Inferior parietal cortex (tissue), 1 donor: ENCODE measurements around the gene ELN.
A peak's percentile ranks its signal among the peaks of the same experiment; 100 is the strongest.
"Not testable (repeated sequence)": the region's sequence is repeated elsewhere in the genome, so short reads cannot be mapped to it uniquely, and the experiment has no call there.

Experiments used
- DNase-seq: peaks from one replicate; pipeline ENCODE4 v3.0.0-alpha.2; 2016; ENCODE audit errors: extremely low spot score

The ELN gene

DNA sequence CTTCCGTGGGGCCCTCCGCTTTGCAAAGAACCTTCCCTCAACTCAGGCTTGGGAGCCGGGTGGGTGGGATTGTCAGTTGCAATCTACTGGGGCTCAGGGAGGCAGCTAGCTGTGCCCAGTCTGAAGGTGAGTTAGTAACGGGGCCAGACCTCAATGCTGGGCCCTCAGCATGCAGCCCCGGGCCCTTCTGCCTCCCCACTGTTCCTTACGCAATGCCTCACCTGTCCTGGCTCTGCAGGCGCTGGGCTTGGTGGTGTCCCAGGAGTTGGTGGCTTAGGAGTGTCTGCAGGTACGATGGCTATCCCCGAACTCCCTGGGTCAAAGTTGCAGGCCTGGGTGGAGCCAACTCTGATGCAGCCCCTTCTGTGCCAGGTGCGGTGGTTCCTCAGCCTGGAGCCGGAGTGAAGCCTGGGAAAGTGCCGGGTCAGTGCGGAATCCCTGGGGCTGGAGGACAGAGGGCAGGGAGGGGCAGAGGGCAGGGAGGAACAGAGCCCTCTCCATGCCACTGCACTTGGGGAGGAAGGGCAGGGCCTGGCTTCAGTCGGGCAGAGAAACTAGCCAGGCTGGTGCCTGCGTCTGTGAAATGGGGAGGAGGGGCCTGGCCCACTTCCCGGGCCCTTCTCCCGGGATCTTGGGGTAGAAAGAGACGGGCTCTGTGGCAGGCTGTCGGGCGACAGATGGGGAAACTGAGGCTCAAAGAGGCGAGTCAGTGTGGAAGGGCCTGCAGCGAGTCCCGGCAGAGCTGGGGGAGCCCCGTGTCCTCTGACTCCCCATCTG, 15.0 kb downstream of the ELN start:
- no peak for DNase-seq

DNA sequence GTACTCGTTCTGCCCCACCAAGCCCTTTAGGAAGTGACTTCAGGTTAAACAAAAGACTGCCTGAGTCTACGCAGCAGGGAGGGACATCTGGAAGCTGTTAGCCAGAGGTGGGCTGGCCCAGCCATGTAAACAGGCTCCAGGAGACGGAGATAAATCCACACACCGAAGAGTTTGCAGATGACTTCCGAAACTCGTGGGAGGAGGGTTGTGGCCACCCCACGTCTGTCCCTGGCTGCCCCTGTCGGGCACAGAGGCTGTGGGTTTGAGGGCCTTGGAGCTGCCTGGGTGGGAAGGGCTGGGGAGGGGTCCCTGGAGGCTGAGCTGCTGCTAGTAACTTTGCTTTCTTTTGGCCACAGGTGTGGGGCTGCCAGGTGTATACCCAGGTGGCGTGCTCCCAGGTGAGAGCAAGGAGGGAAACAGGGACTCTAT, 15.6 kb downstream of the ELN start:
- DNase-seq = no peak

DNA sequence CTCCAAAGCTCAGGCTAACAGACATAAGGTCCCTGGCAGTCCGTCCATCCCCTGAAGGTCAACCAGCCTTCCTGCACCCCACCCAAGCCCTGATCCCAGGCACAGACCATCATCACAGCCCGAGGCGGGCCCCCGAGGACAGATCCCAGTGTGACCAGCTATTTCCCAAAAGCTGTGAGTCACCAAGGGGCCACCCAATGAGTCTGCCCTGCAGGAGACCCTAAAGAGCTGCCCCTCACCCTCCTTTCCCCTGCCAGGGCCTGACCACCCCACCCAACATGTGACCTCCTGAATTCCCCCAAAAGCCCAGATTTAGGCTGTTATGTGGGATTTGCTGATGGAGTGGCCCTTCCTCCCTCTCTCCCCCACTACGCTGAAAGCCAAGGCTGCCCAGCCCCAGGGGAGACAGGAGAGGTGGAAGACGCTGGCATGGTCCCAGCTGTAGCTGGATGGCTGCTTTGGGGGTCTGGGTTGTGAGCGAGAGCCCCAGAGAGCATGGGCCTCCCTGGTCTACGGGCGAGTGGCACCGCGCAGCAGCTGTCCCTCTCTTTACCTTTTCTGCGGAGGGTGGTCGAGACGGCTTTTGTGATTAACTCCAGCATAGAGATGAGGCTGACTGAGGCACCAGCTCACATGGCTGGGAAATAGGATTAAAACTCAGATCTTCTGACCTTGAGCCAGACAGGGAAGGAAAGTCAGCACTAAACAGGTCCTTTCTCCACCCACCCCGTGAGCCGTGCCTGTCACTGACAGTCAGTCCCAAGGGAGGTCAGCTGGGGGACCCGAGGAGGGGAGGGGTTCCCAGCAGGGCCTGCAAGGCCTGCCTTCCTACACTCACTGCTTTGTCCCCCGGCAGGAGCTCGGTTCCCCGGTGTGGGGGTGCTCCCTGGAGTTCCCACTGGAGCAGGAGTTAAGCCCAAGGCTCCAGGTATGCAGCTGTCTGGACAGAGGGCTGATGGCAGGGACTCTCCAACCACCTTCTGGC, 16.7 kb downstream of the ELN start:
- DNase-seq = peak; percentile 54

DNA sequence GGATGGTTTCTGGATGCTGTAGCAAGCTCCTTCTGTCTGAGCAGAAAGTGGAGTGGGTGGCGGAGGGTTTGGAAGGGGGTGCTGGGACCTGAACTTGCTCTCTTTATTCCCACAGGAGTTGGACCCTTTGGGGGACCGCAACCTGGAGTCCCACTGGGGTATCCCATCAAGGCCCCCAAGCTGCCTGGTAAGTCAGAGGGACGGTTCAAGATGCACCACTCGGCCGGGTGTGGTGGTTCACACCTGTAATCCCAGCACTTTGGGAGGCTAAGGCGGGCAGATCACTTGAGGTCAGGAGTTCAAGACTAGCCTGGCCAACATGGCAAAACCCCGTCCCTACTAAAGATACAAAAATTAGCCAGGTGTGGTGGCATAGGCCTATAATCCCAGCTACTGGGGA, 18.6 kb downstream of the ELN start:
- not testable (repeated sequence) for DNase-seq

DNA sequence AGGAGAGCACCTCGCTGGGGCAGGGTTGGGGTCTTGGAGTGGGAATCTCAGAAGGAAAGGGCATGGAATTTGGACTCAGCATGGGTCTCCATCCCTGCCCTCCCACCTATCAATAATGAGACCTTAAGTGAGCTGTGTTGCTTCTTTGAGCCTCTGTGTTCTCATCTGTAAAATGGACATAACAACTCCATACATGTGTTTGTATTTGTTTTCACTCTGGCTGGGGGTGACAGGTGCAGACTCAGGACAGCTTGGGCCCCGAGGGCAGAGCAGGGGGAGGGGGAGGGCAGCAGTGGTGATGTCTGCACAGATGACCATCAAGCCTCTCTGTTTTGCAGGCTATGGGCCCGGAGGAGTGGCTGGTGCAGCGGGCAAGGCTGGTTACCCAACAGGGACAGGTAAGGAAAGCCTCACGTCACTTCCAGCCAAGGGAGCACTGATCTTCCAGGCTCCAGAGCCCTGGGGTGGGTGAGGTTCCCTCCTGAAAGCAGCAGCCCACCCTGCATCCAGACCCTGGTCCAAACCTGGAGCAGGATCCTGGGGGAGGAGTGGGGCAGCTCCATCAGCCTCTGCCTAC, 19.9 kb downstream of the ELN start:
- no peak for DNase-seq

DNA sequence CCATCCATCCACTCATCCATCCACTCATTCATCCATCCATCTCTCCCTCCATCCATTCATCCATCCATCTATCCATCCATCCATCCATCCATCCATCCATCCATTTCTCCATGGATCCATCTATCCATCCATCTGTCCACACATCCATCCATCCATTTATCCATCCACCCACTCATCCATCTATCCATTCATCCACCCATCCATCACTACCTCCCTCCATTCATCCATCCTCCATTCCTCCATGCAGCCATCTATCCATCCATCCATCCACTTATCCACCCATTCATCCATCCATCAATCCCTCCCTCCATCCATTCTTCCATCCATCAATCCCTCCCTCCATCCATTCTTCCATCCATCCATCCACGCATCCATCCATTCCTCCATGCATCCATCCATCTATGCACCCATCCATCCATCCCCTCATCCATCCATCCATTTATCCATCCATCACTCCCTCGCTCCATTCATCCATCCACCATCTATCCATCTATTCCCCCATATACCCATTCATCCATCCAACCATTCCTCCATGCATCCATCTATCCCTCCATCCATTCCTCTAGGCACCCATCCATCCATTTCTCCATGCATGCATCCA, 21.1 kb downstream of the ELN start:
- no peak for DNase-seq

DNA sequence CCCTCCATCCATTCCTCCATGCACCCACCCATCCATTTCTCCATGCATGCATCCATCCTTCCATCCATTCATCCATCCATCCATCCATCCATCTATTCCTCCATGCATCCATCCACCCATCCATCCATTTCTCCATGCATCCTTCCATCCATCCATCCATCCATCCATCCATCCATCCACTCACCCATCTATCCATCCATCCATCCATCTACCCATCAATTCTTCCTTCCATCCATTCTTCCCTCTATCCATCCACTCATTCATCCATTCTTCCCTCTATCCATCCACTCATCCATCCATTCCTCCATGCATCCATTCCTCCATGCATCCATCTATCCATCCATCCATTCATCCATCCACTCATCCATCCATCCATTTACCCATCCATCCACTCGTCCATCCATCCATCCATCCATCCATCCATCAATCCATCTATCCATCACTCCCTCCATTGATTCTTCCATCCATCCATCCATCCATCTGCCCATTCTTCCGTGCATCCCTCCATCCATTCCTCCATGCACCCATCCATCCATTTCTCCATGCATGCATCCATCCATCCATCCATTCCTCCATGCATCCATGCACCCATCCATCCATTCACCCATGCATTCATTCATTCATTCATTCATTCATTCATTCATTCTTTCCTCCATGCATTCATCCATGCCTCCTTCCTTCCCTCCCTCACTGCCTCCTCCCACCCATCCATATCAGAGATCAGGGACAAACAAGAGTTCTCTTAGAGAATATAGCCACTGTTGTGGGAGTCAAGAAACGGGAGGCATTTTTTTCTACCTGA, 22.2 kb downstream of the ELN start:
- no peak for DNase-seq

DNA sequence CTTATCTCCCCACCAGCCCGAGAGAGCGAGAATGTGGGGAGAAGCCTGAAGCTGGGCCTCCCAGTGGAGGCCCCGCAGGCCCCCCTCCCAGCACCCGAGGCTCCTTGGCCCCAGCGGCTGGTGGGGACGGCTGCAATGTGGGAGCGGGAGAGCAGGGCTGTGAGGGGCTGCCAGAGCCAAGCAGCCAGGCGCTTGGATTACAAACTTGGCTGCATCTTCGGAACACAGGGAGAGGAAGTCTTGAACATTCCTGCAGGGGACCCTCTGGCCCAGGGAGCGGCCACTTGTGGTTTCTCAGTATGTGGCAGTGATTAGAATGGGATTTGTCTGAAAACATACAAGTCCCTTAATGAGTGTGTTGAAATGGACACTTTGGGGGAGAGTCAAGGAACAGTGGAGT, 23.2 kb downstream of the ELN start:
- no peak for DNase-seq

DNA sequence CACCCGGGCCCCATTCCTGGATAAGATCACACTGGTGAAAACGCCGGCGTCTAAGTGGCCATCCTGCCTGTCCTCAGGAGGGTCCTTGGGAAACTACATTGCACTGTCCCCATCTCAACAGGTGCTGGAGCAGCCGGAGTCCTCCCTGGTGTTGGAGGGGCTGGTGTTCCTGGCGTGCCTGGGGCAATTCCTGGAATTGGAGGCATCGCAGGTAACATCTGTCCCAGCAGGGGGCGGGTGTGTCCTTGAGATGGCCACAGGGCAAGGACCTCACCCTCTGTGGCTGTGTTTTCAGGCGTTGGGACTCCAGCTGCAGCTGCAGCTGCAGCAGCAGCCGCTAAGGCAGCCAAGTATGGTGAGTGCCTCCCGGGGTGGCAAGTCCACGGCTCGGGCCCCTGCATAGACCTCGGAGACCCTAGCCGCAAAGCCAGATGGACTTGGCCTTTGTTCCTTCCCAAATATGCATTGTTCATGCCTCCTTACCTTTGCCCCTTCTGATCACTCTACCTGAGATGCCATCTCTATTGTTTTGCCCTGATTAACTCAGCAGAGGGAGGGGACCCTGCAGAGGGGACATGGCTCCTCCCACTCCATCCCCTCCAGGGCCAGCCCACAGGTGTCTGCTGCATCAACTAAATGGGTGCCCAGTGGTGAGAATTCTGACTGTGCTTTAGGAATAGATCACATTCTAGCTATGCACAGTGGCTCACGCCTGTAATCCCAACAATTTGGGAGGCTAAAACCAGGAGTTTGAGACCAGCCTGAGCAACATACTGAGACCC, 23.8 kb downstream of the ELN start:
- DNase-seq = no peak

DNA sequence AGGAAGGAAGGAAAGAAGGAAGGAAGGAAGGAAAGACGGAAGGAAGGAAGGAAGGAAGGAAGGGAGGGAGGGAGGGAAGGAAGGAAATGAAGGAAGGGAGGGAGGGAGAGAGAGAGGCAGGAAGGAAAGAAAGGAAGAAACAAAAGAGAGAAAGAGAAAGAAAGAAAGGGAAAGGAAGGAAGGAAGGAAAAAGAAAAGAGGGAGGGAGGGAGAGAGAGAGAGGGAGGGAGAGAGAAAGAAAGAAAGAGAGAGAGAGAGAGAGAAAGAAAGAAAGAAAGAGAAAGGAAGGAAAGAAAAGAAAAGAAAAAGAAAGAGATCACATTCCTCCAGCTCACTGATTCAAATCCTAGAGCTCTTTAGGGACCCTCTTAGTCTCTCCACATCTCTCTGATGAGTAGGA, 24.7 kb downstream of the ELN start:
- no peak for DNase-seq

DNA sequence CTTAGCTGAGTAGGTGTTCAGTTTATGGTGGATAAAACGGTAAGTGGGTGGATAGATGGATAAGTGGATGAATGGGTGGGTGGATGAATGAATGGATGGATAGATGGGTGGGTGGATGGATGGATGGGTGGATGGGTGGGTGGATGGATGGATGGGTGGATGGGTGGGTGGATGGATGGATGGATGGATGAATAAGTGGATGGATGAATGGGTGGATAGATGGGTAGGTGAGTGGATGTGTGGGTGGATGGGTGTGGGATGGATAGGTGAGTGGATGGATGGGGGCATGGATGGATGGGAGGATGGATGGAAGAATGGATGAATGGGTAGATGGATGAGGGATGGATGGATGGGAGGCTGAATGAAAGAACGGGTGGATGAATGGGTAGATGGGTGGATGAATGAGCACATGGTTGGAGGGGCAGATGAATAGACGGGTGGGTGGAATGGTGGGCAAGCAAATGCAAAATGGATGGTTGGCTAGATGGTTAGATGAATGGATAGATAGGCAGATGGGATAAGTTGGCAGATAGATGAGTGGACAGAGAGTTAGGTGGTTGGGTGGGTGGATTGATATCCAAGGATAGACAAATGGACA, 25.7 kb downstream of the ELN start:
- no peak for DNase-seq

DNA sequence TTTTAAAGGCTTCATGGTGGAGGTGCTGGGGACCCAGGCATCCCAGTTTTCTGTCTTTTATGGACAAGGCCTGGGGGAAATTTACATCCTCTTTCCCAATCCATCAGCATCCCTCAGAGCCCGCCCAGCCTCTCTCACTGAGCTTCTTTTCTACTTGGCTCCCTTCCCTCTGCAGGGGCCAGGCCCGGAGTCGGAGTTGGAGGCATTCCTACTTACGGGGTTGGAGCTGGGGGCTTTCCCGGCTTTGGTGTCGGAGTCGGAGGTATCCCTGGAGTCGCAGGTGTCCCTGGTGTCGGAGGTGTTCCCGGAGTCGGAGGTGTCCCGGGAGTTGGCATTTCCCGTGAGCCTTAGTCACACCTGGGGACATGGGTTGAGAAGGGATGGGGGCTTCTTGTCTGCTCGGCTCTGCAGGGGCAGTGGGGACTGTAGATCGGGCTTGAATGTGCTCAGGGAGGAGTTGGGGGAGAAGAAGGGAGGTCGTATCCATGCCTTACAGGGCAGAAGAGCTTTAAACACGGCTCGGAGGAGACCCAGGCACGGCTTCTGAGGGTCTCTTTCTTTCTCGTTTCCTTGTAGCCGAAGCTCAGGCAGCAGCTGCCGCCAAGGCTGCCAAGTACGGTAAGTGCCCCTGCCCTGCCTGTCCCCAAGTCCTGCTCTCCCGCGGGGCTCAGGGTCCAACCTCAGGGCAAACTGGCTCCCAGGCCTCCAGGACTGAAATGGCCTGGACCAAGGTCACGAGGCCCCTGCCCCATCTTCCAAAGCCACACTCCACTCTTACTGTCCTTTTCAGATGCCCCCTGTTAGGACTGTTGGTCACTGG, 28.3 kb downstream of the ELN start:
- DNase-seq = no peak

DNA sequence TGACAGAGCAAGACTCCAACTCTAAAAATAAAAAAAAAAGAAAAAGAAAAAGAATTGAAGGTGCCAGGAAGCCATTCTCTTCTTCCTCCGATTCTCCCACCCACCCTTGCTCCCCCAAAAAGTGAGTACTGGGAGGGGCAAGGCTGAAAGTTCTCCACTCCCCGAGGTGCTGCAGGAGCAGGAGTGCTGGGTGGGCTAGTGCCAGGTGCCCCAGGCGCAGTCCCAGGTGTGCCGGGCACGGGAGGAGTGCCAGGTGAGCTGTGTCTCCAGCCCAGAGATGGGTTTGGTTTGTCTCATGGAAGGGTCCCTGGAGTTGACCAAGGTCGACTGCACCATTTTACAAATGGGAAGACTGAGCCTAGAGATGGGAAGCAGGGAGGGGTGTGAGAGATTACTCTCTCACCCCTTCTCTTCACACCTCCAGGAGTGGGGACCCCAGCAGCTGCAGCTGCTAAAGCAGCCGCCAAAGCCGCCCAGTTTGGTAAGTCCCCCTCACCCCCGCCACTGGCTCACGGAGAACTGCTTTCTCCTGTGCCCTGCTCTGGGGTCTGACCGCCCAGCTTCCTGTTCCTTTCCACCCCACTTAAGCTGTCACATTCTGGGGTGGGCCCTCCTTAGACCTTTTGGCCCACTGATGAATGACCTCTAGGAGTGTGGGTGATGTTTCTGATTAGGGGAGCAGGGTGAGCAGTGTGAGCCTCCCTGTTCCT, 29.4 kb downstream of the ELN start:
- DNase-seq = no peak

DNA sequence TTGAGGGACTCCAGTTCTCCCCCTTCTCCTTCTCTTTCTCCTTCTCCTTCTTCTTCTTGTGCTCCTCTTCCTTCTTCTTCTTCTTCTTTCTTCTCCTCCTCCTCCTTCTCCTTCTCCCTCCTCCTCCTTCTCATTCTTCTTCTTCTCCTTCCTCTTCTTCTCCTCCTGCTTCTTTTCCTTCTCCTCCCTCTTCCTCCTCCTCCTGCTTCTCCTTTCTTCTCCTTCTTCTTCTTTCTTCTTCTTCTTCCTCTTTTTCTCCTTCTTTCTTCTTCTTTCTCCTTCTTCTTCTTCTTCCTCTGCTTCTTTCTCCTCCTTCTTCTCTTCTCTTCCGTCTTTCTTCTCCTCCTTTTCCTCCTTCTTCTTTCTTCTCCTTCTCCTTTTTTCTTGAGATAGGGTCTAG, 30.0 kb downstream of the ELN start:
- DNase-seq = no peak

DNA sequence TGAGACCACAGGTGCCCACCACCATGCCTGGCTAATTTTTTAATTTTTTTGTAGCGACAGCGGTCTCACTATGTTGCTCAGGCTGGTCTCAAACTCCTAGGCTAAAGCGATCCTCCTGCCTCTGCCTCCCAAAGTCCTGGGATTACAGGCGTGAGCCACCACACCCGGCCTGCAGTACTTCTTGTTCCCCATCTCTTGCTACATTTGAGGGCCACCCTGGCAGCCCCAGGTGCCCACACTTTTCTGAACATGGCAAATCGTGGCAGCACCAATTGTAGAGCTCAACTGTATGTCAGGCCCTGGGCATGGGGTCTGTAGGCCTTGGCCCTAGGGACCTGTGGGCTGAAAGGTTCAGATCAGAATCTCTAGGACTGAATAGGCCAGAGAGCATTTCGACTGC, 30.5 kb downstream of the ELN start:
- no peak for DNase-seq

DNA sequence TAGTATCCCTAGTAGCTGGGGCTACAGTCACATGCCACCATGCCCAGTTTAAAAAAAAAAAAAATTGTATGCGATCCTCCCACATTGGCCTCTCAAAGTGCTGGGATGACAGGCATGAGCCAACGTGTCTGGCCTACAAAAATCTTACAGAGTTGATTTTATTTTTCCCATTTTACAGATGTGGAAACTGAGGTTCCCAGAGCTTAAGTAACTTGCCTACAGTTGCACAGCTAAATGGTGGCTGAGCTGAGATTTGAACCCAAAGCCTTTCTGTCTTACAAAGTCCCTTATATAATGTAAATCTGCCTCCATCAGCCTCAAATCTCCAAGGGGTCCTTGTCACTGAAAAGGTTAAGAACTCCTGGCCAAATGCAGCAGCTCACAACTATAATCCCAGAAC, 31.1 kb downstream of the ELN start:
- no peak for DNase-seq

DNA sequence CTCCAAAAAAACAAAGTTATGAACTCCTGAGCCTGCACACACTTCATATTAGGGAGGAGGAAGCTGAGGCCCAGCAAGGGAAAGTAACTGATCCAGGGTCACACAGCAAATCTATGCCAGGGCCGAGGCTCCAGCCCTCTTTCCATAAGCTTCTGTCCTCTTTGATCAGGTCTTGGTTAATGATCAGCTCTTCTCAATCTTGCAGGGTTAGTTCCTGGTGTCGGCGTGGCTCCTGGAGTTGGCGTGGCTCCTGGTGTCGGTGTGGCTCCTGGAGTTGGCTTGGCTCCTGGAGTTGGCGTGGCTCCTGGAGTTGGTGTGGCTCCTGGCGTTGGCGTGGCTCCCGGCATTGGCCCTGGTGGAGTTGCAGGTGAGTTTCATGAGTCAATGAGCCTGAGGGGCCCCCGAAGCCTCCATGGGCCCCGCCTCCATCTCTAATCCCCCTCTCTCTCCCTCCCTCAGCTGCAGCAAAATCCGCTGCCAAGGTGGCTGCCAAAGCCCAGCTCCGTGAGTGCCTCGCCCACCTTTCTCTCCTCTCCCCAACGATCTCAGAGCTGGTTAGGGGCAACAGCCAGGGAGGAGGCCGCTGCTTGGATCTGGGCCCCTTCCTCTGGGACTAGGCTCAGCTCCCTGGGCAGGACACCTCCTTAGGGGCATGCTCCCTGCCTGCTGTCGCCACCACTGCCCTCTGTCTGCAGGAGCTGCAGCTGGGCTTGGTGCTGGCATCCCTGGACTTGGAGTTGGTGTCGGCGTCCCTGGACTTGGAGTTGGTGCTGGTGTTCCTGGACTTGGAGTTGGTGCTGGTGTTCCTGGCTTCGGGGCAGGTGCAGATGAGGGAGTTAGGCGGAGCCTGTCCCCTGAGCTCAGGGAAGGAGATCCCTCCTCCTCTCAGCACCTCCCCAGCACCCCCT, 32.0 kb downstream of the ELN start:
- DNase-seq = no peak
